Measurements from ENCODE around the gene ASIC2.

Gene ASIC2

DNA sequence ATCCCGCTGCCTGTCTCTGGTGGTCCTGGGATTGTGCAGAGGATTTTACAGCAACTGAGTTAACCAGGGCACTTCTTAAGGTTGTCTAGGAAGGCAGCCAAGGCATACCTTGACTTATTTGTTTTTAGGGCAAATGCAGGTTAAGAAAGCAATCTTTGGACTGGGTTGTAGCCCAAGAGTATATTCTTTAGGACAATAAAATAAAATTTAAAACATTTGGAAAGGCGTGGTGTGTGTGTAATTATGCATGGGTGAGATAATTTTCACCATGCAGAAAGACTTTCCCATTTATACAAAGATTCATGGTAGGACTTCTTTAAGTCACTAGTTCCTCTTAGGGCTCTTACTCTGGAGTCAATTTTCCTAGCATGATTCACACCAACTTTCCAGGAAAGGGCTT is 208.3 kb downstream of the ASIC2 start:
- Histone ChIP-seq H3K79me2 (ENCODE audit: insufficient read depth, low read length) (no peaks in the 10 kb centered on the region), H3K4me2 (ENCODE audit: low read depth, low read length, poor library complexity, severe bottlenecking) (no peak overlapping the region), H3K4me3 (ENCODE audit: insufficient read depth, low read length, poor library complexity, severe bottlenecking) (no peak overlapping the region), H2AFZ (ENCODE audit: low read depth, low read length, severe bottlenecking) (no peak overlapping the region), H3K9me2 (replicated peaks; ENCODE audit: insufficient read depth, low read length) (no peaks in the 10 kb centered on the region), H3K27ac (ENCODE audit: low read depth, low read length) (no peak overlapping the region), H3K9me3 (ENCODE audit: insufficient read depth, low read length) (no peaks in the 10 kb centered on the region), H4K20me1 (ENCODE audit: low read depth, low read length) (no peaks in the 10 kb centered on the region), H3F3A (ENCODE audit: insufficient read depth) (no peaks in the 10 kb centered on the region), H3K36me3 (ENCODE audit: low read length) (no peaks in the 10 kb centered on the region), H3K27me3 (ENCODE audit: low read length) (no peaks in the 10 kb centered on the region), H3K9ac (ENCODE audit: low read length) (no peak overlapping the region)
- no peak for TF ChIP-seq EZH2phosphoT487 (conservative IDR thresholded peaks at IDR 0.05; ENCODE audit: low read length)
- no peak for TF ChIP-seq CTCF (IDR thresholded peaks at IDR 0.05; ENCODE audit: insufficient read depth, low read length, poor library complexity, severe bottlenecking)

GRCh38 chr17:33082529-33083173 is 210.4 kb downstream of the ASIC2 start:
- Histone ChIP-seq H3F3A (ENCODE audit: insufficient read depth) (no peaks in the 10 kb centered on the region), H3K79me2 (ENCODE audit: insufficient read depth, low read length) (no peaks in the 10 kb centered on the region), H4K20me1 (ENCODE audit: low read depth, low read length) (no peaks in the 10 kb centered on the region), H3K9me2 (replicated peaks; ENCODE audit: insufficient read depth, low read length) (no peaks in the 10 kb centered on the region), H3K9me3 (ENCODE audit: insufficient read depth, low read length) (no peaks in the 10 kb centered on the region), H3K4me3 (ENCODE audit: insufficient read depth, low read length, poor library complexity, severe bottlenecking) (no peak overlapping the region), H3K27ac (ENCODE audit: low read depth, low read length) (no peak overlapping the region), H3K9ac (ENCODE audit: low read length) (no peak overlapping the region), H2AFZ (ENCODE audit: low read depth, low read length, severe bottlenecking) (no peak overlapping the region), H3K27me3 (ENCODE audit: low read length) (no peaks in the 10 kb centered on the region), H3K4me2 (ENCODE audit: low read depth, low read length, poor library complexity, severe bottlenecking) (no peak overlapping the region), H3K36me3 (ENCODE audit: low read length) (no peaks in the 10 kb centered on the region)
- TF ChIP-seq CTCF (IDR thresholded peaks at IDR 0.05; ENCODE audit: insufficient read depth, low read length, poor library complexity, severe bottlenecking) (no peak), EZH2phosphoT487 (conservative IDR thresholded peaks at IDR 0.05; ENCODE audit: low read length) (no peak)

DNA sequence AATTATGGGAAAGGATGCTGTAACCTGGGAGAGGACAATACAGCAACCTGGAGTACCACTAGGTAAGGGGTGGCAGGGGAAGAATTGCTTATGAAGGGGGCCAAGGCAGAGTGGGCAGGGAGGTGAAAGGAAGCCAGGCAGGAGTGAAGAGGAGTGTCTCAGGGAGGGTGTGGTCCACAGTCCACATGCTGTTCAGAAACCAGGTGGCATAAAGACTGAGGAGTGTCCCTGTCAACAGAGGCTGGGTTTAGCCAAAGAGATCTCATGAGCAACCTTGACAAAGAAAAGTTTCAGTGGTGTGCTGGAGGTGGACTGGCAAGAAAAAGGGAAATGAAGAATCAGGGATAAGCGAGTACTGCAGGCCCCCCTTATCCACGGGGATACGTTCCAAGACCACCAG is 213.0 kb downstream of the ASIC2 start:
- Histone ChIP-seq H3K9me3 (ENCODE audit: insufficient read depth, low read length) (no peaks in the 10 kb centered on the region), H3K4me3 (ENCODE audit: insufficient read depth, low read length, poor library complexity, severe bottlenecking) (no peak overlapping the region), H3K9me2 (replicated peaks; ENCODE audit: insufficient read depth, low read length) (no peaks in the 10 kb centered on the region), H3F3A (ENCODE audit: insufficient read depth) (no peaks in the 10 kb centered on the region), H3K79me2 (ENCODE audit: insufficient read depth, low read length) (no peaks in the 10 kb centered on the region), H3K9ac (ENCODE audit: low read length) (no peak overlapping the region), H2AFZ (ENCODE audit: low read depth, low read length, severe bottlenecking) (no peak overlapping the region), H3K27me3 (ENCODE audit: low read length) (no peaks in the 10 kb centered on the region), H3K4me2 (ENCODE audit: low read depth, low read length, poor library complexity, severe bottlenecking) (no peak overlapping the region), H3K27ac (ENCODE audit: low read depth, low read length) (no peak overlapping the region), H3K36me3 (ENCODE audit: low read length) (no peaks in the 10 kb centered on the region), H4K20me1 (ENCODE audit: low read depth, low read length) (no peaks in the 10 kb centered on the region)
- TF ChIP-seq CTCF (IDR thresholded peaks at IDR 0.05; ENCODE audit: insufficient read depth, low read length, poor library complexity, severe bottlenecking) (no peak), EZH2phosphoT487 (conservative IDR thresholded peaks at IDR 0.05; ENCODE audit: low read length) (no peak)

Data from SU-DHL-6 (cell line).